HL-60 (cell line): ENCODE data around the gene IL2RA.

Source experiments
- DNase-seq, 2 experiments: peaks; one replicate each; pipeline ENCODE4 v3.0.0-alpha.2; 2010 to 2020; ENCODE audit warnings: low read depth in 1 of 2, low spot score in 1 of 2
- H3K27ac ChIP-seq: fragments of 250-450 bp; sonication (Bioruptor Pico); replicated peaks from 2 replicates; pipeline ENCODE4 v1.5.1; 2020; ENCODE audit warnings: mild to moderate bottlenecking, moderate library complexity
- H3K27me3 ChIP-seq: fragments of 250-450 bp; sonication (Bioruptor Pico); 2 replicates; pipeline ENCODE4 v1.5.1; 2021; ENCODE audit warnings: mild to moderate bottlenecking, moderate library complexity; ENCODE audit not compliant: insufficient read depth, poor library complexity, severe bottlenecking
- H3K4me3 ChIP-seq: replicated peaks from 2 replicates; pipeline ENCODE4 v1.5.1; 2011; ENCODE audit warnings: mild to moderate bottlenecking, control low read depth, low read length; ENCODE audit not compliant: insufficient read depth
- GABPA ChIP-seq: IDR thresholded peaks from 2 replicates; pipeline ENCODE4 v1.6.1; 2012; ENCODE audit warnings: low read depth
- POLR2AphosphoS5 ChIP-seq: IDR thresholded peaks from 2 replicates; pipeline ENCODE4 v1.6.1; 2012; ENCODE audit warnings: low read depth
- SPI1 ChIP-seq: IDR thresholded peaks from 2 replicates; pipeline ENCODE4 v1.6.1; 2012; ENCODE audit warnings: low read depth, mild to moderate bottlenecking, borderline replicate concordance
- TF ChIP-seq, protein P1 (sequence below): IDR thresholded peaks from one replicate; pipeline ENCODE4 v1.5.1; 2011; ENCODE audit warnings: low read length, control low read depth, inconsistent platforms; ENCODE audit not compliant: insufficient read depth
- TF ChIP-seq, protein P2 (sequence below): IDR thresholded peaks from 2 replicates; pipeline ENCODE4 v1.6.1; 2012; ENCODE audit warnings: low read depth; ENCODE audit not compliant: insufficient replicate concordance

IL2RA gene

DNA sequence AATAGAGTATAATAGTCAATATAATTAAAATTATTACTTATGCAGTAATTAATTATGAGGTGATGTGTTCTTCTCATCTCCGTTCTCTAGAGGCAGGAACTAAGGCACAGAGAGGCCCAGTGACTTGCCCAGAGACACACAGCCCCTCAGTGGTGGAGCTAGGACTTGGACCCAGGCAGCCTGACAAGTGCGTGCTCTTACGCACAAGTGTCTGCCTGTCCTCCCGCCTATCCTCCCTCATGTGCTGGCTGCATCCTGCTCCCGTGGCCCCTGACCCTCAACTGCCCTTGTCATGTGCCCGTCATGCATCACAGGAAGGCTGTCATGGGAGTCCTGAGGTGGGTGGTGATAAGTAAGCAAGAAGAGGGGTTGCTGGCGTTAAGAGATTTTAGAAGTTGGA, 14.3 kb downstream of the IL2RA start:
- H3K27me3 ChIP-seq, result no peaks in the 10 kb centered on the region

DNA sequence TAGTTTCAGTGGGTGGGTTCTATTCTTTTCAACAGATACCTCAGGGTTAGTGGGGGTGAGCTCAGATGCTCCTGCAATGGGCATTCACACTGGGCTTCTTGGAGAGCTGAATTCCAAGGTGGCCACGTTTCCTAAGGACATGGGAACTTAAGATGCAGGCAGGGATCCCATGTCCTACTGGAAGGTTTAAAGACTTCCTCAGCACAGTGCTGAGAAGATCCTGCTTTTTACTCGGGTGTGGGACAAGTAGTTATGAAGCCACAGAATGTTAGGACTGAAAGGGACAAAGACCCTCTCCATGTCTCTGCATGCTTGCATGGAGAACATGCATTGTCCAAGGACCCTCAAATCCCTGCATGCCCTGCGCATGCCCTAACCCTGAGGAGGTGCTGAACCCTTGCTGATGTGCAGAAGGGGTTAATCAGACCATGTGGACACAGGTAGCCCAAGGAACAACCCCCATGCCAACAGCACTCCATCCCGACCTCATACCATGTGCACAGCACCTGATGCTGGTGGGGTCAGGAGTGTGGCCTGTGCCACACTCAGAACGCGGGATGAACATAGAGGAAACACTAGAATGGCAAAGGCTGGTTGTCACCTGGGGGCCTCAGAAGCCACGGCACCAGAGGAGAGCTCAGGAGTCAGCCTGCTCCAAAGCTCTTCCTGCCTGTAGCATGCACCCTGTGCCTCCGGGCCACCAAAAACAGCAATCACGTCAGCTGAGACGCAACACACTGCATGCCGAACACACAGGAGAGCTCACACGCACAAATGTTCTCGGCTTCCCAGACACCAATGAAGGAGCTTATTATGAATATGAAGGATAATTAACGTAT, 15.2 kb downstream of the IL2RA start:
- Histone ChIP-seq H3K27ac (no peak overlapping the region), H3K4me3 (no peak overlapping the region), H3K27me3 (no peaks in the 10 kb centered on the region)
- TF ChIP-seq, protein P1, sequence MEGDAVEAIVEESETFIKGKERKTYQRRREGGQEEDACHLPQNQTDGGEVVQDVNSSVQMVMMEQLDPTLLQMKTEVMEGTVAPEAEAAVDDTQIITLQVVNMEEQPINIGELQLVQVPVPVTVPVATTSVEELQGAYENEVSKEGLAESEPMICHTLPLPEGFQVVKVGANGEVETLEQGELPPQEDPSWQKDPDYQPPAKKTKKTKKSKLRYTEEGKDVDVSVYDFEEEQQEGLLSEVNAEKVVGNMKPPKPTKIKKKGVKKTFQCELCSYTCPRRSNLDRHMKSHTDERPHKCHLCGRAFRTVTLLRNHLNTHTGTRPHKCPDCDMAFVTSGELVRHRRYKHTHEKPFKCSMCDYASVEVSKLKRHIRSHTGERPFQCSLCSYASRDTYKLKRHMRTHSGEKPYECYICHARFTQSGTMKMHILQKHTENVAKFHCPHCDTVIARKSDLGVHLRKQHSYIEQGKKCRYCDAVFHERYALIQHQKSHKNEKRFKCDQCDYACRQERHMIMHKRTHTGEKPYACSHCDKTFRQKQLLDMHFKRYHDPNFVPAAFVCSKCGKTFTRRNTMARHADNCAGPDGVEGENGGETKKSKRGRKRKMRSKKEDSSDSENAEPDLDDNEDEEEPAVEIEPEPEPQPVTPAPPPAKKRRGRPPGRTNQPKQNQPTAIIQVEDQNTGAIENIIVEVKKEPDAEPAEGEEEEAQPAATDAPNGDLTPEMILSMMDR, result no peak
- no peak for TF ChIP-seq SPI1
- TF ChIP-seq, protein P2, sequence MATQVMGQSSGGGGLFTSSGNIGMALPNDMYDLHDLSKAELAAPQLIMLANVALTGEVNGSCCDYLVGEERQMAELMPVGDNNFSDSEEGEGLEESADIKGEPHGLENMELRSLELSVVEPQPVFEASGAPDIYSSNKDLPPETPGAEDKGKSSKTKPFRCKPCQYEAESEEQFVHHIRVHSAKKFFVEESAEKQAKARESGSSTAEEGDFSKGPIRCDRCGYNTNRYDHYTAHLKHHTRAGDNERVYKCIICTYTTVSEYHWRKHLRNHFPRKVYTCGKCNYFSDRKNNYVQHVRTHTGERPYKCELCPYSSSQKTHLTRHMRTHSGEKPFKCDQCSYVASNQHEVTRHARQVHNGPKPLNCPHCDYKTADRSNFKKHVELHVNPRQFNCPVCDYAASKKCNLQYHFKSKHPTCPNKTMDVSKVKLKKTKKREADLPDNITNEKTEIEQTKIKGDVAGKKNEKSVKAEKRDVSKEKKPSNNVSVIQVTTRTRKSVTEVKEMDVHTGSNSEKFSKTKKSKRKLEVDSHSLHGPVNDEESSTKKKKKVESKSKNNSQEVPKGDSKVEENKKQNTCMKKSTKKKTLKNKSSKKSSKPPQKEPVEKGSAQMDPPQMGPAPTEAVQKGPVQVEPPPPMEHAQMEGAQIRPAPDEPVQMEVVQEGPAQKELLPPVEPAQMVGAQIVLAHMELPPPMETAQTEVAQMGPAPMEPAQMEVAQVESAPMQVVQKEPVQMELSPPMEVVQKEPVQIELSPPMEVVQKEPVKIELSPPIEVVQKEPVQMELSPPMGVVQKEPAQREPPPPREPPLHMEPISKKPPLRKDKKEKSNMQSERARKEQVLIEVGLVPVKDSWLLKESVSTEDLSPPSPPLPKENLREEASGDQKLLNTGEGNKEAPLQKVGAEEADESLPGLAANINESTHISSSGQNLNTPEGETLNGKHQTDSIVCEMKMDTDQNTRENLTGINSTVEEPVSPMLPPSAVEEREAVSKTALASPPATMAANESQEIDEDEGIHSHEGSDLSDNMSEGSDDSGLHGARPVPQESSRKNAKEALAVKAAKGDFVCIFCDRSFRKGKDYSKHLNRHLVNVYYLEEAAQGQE, result no peak
- TF ChIP-seq POLR2AphosphoS5, result no peak
- TF ChIP-seq GABPA, result no peak
- DNase-seq, result no peak

More for the DNA sequence above, 14.3 kb downstream of the IL2RA start:
- no peak for TF ChIP-seq POLR2AphosphoS5
- TF ChIP-seq SPI1, result no peak
- TF ChIP-seq, protein P2, result no peak
- TF ChIP-seq, protein P1, result no peak
- TF ChIP-seq GABPA, result no peak
- no peak for DNase-seq
- Histone ChIP-seq H3K4me3 (no peak overlapping the region), H3K27ac (no peak overlapping the region)

DNA sequence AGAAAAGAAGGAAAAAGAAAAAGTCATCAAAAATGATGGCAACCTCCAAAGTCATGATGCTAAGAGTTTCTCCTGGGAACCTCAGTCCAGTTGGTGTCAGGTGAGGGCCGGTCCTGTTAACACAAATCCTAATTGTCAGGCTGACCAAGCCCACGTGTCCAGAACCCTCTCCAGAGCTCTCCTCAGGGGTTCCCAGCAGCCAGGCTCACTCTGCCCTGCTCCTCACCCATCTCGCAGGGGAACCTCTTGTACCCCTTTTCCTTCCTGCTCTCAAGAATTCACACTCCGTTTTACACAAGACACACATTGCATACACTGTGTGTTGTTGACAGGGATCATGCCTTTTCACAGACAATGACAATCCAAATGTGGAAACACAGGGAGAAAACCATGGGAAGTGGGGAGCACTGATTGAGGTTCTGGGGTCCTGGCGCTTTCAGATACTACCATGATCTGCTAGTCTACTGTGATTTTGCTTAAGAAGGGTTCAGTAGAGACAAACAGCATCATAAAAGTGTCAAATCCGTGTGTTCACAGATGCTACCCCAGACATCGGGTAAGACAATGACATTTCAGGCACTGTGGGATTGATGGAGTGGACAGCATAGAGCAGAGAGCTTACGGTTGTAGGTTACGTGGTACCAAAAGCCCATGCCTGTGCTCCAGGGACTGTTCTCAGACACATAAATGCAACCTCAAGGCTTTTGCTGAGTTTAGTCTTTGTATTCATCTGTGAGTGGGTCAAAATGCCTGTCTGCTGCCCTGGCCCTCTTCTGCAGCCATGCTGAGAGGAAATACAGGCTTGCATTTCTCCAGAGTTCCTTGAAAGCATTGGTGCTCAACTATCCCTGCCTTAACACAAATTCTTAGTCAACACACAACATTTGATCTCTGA, 16.0 kb downstream of the IL2RA start:
- H3K4me3 ChIP-seq, result no peak overlapping the region
- no peak overlapping the region for H3K27ac ChIP-seq
- TF ChIP-seq, protein P1, result no peak
- TF ChIP-seq POLR2AphosphoS5, result no peak
- no peak for TF ChIP-seq GABPA
- TF ChIP-seq, protein P2, result no peak
- no peak for TF ChIP-seq SPI1
- H3K27me3 ChIP-seq, result no peaks in the 10 kb centered on the region
- no peak for DNase-seq
